ENCODE measurements around the gene TACC2. TPM values are rescaled to one million over a fixed set of nuclear protein-coding genes. Genes with fewer than 3 reads are reported as not detected.

The TACC2 gene
- total and polyA plus RNA-seq, 2 experiments from 2014 or later, result 30.8 to 35.9 TPM

DNA sequence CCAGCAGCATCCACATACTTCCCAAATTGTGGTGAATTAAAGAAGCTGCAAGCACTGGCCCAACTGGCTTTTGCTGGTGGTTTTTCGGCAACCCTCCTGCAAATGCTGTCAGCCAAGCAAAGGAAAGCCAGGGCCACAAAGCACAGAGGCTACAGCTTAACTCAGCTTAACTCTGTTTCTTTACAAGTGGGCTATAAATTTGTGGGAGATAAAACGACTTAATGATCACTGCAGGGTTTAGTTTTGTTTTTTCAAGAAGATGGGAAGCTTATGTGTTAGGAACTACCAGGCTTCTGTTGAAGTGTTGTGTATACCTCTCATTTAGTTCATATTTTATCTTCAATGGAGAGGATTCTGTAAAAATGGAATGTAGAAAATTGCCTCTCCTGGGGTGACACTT lies 110.6 kb downstream of the TACC2 start:
- no peak for ATAC-seq
- H3F3A ChIP-seq (replicated peaks; ENCODE audit: low read depth), result no peaks in the 10 kb centered on the region
- no peaks in the 10 kb centered on the region for H3K36me3 ChIP-seq (ENCODE audit: insufficient read depth)
- no peak overlapping the region for H3K27ac ChIP-seq (ENCODE audit: low read depth)
- no peak overlapping the region for H2AFZ ChIP-seq
- no peak overlapping the region for H3K4me3 Mint-ChIP-seq
- H4K20me1 ChIP-seq (replicated peaks; ENCODE audit: insufficient read depth), result no peaks in the 10 kb centered on the region
- TF ChIP-seq, protein P1, sequence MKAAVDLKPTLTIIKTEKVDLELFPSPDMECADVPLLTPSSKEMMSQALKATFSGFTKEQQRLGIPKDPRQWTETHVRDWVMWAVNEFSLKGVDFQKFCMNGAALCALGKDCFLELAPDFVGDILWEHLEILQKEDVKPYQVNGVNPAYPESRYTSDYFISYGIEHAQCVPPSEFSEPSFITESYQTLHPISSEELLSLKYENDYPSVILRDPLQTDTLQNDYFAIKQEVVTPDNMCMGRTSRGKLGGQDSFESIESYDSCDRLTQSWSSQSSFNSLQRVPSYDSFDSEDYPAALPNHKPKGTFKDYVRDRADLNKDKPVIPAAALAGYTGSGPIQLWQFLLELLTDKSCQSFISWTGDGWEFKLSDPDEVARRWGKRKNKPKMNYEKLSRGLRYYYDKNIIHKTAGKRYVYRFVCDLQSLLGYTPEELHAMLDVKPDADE (IDR thresholded peaks at IDR 0.05), result no peak
- no peak for TF ChIP-seq STAT1 (IDR thresholded peaks at IDR 0.05; ENCODE audit: unreplicated experiment)
- DNase-seq (ENCODE audit: low spot score), result no peak
- no peak overlapping the region for H3K27ac Mint-ChIP-seq
- H3K27me3 ChIP-seq (ENCODE audit: insufficient read depth), result no peaks in the 10 kb centered on the region
- H3K79me2 ChIP-seq (replicated peaks; ENCODE audit: insufficient read depth), result no peaks in the 10 kb centered on the region
- H3K4me2 ChIP-seq, result no peak overlapping the region
- no peaks in the 10 kb centered on the region for H3K4me1 ChIP-seq (ENCODE audit: insufficient read depth)
- H3K36me3 Mint-ChIP-seq (ENCODE audit: low read depth), result no peaks in the 10 kb centered on the region
- no peaks in the 10 kb centered on the region for H3K9me3 Mint-ChIP-seq
- peaks cover 4% of the 10 kb centered on the region for H3K27me3 Mint-ChIP-seq (ENCODE audit: insufficient read depth, low read depth, poor library complexity)
- H3K9me2 ChIP-seq (ENCODE audit: insufficient read depth), result no peaks in the 10 kb centered on the region
- H3K4me1 Mint-ChIP-seq, result no peaks in the 10 kb centered on the region
- no peak overlapping the region for H3K4me3 ChIP-seq

DNA sequence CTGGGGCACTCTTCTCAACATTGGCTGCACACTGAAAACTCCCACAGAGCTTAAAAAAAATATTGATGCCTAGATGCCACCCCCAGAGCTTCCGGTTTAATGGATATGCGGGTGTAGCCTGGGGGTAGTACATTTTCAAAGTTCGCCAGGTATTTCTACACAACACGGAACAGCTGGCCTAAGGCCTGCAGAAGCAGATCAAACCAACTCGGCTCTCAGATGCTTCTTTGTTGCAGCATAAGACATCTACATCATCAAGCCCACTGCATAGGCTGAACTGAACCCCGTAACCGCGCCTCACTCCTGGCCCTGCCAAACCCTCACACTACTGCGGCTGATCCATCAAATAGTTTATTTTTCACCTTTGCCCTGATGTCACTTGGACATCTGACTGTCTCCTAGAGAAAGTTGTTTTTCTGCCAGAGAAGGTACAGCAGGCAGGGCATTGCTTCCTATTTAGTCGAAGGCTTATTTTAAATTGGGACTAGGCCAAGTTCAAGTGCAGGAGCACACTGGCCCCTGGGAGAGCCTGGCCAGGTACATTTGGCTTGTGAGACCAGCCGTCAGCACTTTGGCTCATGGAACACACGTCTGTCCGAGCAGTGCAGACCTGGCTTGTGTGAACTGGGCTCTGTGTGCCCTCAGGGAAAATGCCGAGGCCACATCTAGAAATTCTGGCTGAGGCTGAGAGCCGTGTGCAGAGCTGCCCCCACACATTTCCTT lies 113.3 kb downstream of the TACC2 start:
- Histone ChIP-seq H3K9me2 (ENCODE audit: insufficient read depth) (no peaks in the 10 kb centered on the region), H3K4me3 (no peak overlapping the region), H3K27ac (ENCODE audit: low read depth) (no peak overlapping the region), H2AFZ (no peak overlapping the region), H3K4me2 (no peak overlapping the region), H3K36me3 (ENCODE audit: insufficient read depth) (no peaks in the 10 kb centered on the region), H4K20me1 (replicated peaks; ENCODE audit: insufficient read depth) (no peaks in the 10 kb centered on the region), H3K79me2 (replicated peaks; ENCODE audit: insufficient read depth) (no peaks in the 10 kb centered on the region), H3K4me1 (ENCODE audit: insufficient read depth) (no peaks in the 10 kb centered on the region), H3F3A (replicated peaks; ENCODE audit: low read depth) (no peaks in the 10 kb centered on the region), H3K27me3 (ENCODE audit: insufficient read depth) (no peaks in the 10 kb centered on the region)
- no peaks in the 10 kb centered on the region for H3K36me3 Mint-ChIP-seq (ENCODE audit: low read depth)
- peaks cover 4% of the 10 kb centered on the region for H3K27me3 Mint-ChIP-seq (ENCODE audit: insufficient read depth, low read depth, poor library complexity)
- peaks cover 5% of the 10 kb centered on the region for H3K4me1 Mint-ChIP-seq
- ATAC-seq (no peak), DNase-seq (ENCODE audit: low spot score) (no peak)
- H3K27ac Mint-ChIP-seq, result no peak overlapping the region
- no peaks in the 10 kb centered on the region for H3K9me3 Mint-ChIP-seq
- TF ChIP-seq EZH2 (IDR thresholded peaks at IDR 0.05; ENCODE audit: low read depth, unreplicated experiment) (no peak), CREB1 (CRISPR knock-in tag; IDR thresholded peaks at IDR 0.05; ENCODE audit: low read depth) (no peak), EZH2phosphoT487 (IDR thresholded peaks at IDR 0.05; ENCODE audit: unreplicated experiment) (no peak)
- TF ChIP-seq, protein P2, sequence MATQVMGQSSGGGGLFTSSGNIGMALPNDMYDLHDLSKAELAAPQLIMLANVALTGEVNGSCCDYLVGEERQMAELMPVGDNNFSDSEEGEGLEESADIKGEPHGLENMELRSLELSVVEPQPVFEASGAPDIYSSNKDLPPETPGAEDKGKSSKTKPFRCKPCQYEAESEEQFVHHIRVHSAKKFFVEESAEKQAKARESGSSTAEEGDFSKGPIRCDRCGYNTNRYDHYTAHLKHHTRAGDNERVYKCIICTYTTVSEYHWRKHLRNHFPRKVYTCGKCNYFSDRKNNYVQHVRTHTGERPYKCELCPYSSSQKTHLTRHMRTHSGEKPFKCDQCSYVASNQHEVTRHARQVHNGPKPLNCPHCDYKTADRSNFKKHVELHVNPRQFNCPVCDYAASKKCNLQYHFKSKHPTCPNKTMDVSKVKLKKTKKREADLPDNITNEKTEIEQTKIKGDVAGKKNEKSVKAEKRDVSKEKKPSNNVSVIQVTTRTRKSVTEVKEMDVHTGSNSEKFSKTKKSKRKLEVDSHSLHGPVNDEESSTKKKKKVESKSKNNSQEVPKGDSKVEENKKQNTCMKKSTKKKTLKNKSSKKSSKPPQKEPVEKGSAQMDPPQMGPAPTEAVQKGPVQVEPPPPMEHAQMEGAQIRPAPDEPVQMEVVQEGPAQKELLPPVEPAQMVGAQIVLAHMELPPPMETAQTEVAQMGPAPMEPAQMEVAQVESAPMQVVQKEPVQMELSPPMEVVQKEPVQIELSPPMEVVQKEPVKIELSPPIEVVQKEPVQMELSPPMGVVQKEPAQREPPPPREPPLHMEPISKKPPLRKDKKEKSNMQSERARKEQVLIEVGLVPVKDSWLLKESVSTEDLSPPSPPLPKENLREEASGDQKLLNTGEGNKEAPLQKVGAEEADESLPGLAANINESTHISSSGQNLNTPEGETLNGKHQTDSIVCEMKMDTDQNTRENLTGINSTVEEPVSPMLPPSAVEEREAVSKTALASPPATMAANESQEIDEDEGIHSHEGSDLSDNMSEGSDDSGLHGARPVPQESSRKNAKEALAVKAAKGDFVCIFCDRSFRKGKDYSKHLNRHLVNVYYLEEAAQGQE (IDR thresholded peaks at IDR 0.05; ENCODE audit: unreplicated experiment), result no peak
- no peak overlapping the region for H3K4me3 Mint-ChIP-seq
